GM12878 (cell line): Measurements from ENCODE around the gene NHEJ1. TPM values are rescaled to one million over a fixed set of nuclear protein-coding genes. Genes with fewer than 3 reads are reported as not detected.

ENCODE experiments used
- ATAC-seq: fragments of 200-7000 bp; cut with Tn5 transposase; 3 replicates; pipeline ENCODE4 v1.9.1; 2020; ENCODE audit warnings: mild to moderate bottlenecking, moderate library complexity
- BruUV-seq: library from RNA; stranded (reverse); fragments of 400-500 nt; replicated peaks from 2 replicates; lab custom pipeline; 2021; lab: Mats Ljungman, UMichigan
- CTCF ChIA-PET: fragments of 300-600 bp; sonication (Branson Sonifier 250); formaldehyde crosslinking; extraction: SDS; loops from one replicate; lab custom pipeline; 2021; ENCODE audit warnings: inconsistent platforms; lab: Yijun Ruan, JAX
- POLR2A ChIA-PET: fragments of 350-600 bp; formaldehyde crosslinking; extraction: SDS; loops from one replicate; lab custom pipeline; 2021; ENCODE audit warnings: inconsistent platforms; lab: Charles Lee
- RAD21 ChIA-PET: fragments of 300-600 bp; sonication (Branson Sonifier 250); formaldehyde crosslinking; loops from one replicate; lab custom pipeline; 2023; ENCODE audit warnings: antibody characterized with exemption; ENCODE audit not compliant: unreplicated experiment; lab: Charles Lee
- SMC1A ChIA-PET: fragments of 300-600 bp; sonication (Branson Sonifier 250); formaldehyde crosslinking; loops from one replicate; lab custom pipeline; 2023; ENCODE audit not compliant: unreplicated experiment, uncharacterized antibody; lab: Charles Lee
- DNase-seq: peaks from one replicate; pipeline ENCODE4 v3.0.0-alpha.2; 2011; ENCODE audit warnings: low read depth, low spot score
- FAIRE-seq: peaks from 3 replicates; lab custom pipeline; 2011; peaks lifted over from hg19 to GRCh38; lab: Jason Lieb, UNC
- H2AFZ ChIP-seq: 2 replicates; pipeline ENCODE4 v1.6.0; 2011; ENCODE audit warnings: low read depth, low read length, control low read depth; ENCODE audit not compliant: control insufficient read depth
- H3K27ac ChIP-seq: 2 replicates; pipeline ENCODE4 v1.5.1; 2011; ENCODE audit warnings: control low read depth; ENCODE audit not compliant: control insufficient read depth, insufficient read depth
- H3K27me3 ChIP-seq, 2 experiments: replicated peaks in 1 of 2; 2 replicates each; pipeline versions ENCODE4 v1.6.0 to v1.6.1; 2011; ENCODE audit warnings: low read length in 1 of 2; ENCODE audit not compliant: control insufficient read depth in 2 of 2, insufficient read depth in 2 of 2
- H3K36me3 ChIP-seq, 2 experiments: 2 replicates each; pipeline ENCODE4 v1.5.1; 2011; ENCODE audit warnings: low read length in 1 of 2; ENCODE audit not compliant: control insufficient read depth in 2 of 2, insufficient read depth in 2 of 2
- H3K4me1 ChIP-seq: 2 replicates; pipeline ENCODE4 v1.6.1; 2011; ENCODE audit warnings: mild to moderate bottlenecking, low read length, moderate library complexity, mixed read lengths; ENCODE audit not compliant: control insufficient read depth, insufficient read depth
- H3K4me2 ChIP-seq: 2 replicates; pipeline ENCODE4 v1.6.0; 2011; ENCODE audit warnings: control low read depth; ENCODE audit not compliant: control insufficient read depth, insufficient read depth
- H3K4me3 ChIP-seq: fragments of 200-600 bp; sonication (generic); 2 replicates; pipeline ENCODE4 v1.5.1; 2016
- H3K79me2 ChIP-seq: 2 replicates; pipeline ENCODE4 v1.6.0; 2011; ENCODE audit warnings: low read length; ENCODE audit not compliant: control insufficient read depth, insufficient read depth
- H3K9ac ChIP-seq: 2 replicates; pipeline ENCODE4 v1.8.0; 2011; ENCODE audit warnings: low read length, control low read depth, mixed read lengths; ENCODE audit not compliant: control insufficient read depth, insufficient read depth
- H3K9me3 ChIP-seq: replicated peaks from 3 replicates; pipeline ENCODE4 v1.5.1; 2011; ENCODE audit warnings: mild to moderate bottlenecking, low read length; ENCODE audit not compliant: control insufficient read depth, insufficient read depth
- H4K20me1 ChIP-seq: 2 replicates; pipeline ENCODE4 v1.6.0; 2011; ENCODE audit not compliant: control insufficient read depth, insufficient read depth
- ASH2L ChIP-seq: fragments of 300-600, 200-600 bp; sonication (generic); IDR thresholded peaks from 2 replicates; pipeline ENCODE4 v1.6.1; 2017; ENCODE audit warnings: low read depth, mild to moderate bottlenecking, borderline replicate concordance
- BHLHE40 ChIP-seq, 2 experiments: fragments of 450-650 bp in 1 of 2; IDR thresholded peaks; 2 replicates each; pipeline ENCODE4 v1.6.1; 2011 to 2017; ENCODE audit warnings: low read depth in 2 of 2, borderline replicate concordance in 1 of 2, improper control_type of control experiment in 1 of 2, low read length in 1 of 2, mild to moderate bottlenecking in 1 of 2
- FOXM1 ChIP-seq: IDR thresholded peaks from 2 replicates; pipeline ENCODE4 v1.6.1; 2012; ENCODE audit warnings: low read depth, mild to moderate bottlenecking, inconsistent platforms, low read length, moderate library complexity
- IKZF2 ChIP-seq, 2 experiments: fragments of 450-650 bp; IDR thresholded peaks; 2 replicates each; pipeline ENCODE4 v1.6.1; 2017; ENCODE audit warnings: mild to moderate bottlenecking in 2 of 2, moderate library complexity in 2 of 2
- JUND ChIP-seq: IDR thresholded peaks from 2 replicates; pipeline ENCODE4 v1.6.1; 2012; ENCODE audit warnings: low read depth, mild to moderate bottlenecking, low read length, improper control_type of control experiment, moderate library complexity
- KLF5 ChIP-seq: fragments of 450-650 bp; IDR thresholded peaks from 2 replicates; pipeline ENCODE4 v1.6.1; 2014; ENCODE audit warnings: mild to moderate bottlenecking; ENCODE audit not compliant: partially characterized antibody
- NR2F1 ChIP-seq: fragments of 450-650 bp; conservative IDR thresholded peaks from 2 replicates; pipeline ENCODE4 v1.6.1; 2017; ENCODE audit warnings: mild to moderate bottlenecking
- PML ChIP-seq: IDR thresholded peaks from 2 replicates; pipeline ENCODE4 v1.6.1; 2012; ENCODE audit warnings: low read length, inconsistent platforms
- RB1 ChIP-seq: fragments of 450-650 bp; formaldehyde crosslinking; IDR thresholded peaks from 2 replicates; pipeline ENCODE4 v1.6.1; 2017; ENCODE audit warnings: mild to moderate bottlenecking, borderline replicate concordance
- RUNX3 ChIP-seq: IDR thresholded peaks from 2 replicates; pipeline ENCODE4 v1.6.1; 2012; ENCODE audit warnings: low read length, inconsistent platforms
- WRNIP1 ChIP-seq: IDR thresholded peaks from 2 replicates; pipeline ENCODE4 v1.6.1; 2011; ENCODE audit warnings: low read depth, low read length, improper control_type of control experiment, borderline replicate concordance
- ZBED1 ChIP-seq: IDR thresholded peaks from 2 replicates; pipeline ENCODE4 v1.6.1; 2016; ENCODE audit warnings: borderline replicate concordance
- ZNF217 ChIP-seq: fragments of 450-650 bp; IDR thresholded peaks from 2 replicates; pipeline ENCODE4 v1.6.1; 2017; ENCODE audit warnings: antibody characterized with exemption, mild to moderate bottlenecking
- ZSCAN29 ChIP-seq: fragments of 450-650 bp; IDR thresholded peaks from 2 replicates; pipeline ENCODE4 v1.6.1; 2017; ENCODE audit warnings: mild to moderate bottlenecking, moderate library complexity
- ZZZ3 ChIP-seq: IDR thresholded peaks from 2 replicates; pipeline ENCODE4 v1.6.1; 2011; ENCODE audit warnings: low read depth; ENCODE audit not compliant: control insufficient read depth, insufficient read length
- WGBS: methylation state at CpG from one replicate; pipeline ENCODE4 v1.1.6; 2016; ENCODE audit warnings: low lambda C conversion rate; ENCODE audit not compliant: insufficient replicate concordance, insufficient coverage; ENCODE audit errors: missing lambda C conversion rate; 5-methylcytosine and 5-hydroxymethylcytosine counted together
- in situ Hi-C: fragments of 300-500 bp; cut with MboI; formaldehyde crosslinking; loops from 9 replicates; pipeline ENCODE4 v1.14.3; 2018; ENCODE audit warnings: mixed read lengths
- intact Hi-C: fragments of 100-400 bp; cut with micrococcal nuclease; formaldehyde crosslinking; loops from one replicate; pipeline ENCODE4 v1.14.2; 2022; ENCODE audit not compliant: unreplicated experiment
- polyA plus RNA-seq, 11 experiments: library from polyadenylated mRNA; depleted of rRNA in 4 of 11; unstranded in 6 of 11; stranded (reverse) in 5 of 11; fragments of >200 nt; fragmentation: Nextera tagmentation in 4 of 11; fragmentation: Illumina TruSeq in 1 of 11; extraction: Ambion mirVana in 4 of 11; extraction: Trizol in 1 of 11; gene quantifications; 1 replicate in 1 of 11; 2 replicates in 10 of 11; pipeline versions ENCODE4 v1.2.1 to v1.2.3, GENCODE V29; 2011 to 2016; ENCODE audit warnings: inconsistent platforms in 2 of 11, missing spikeins in 2 of 11, low read depth in 1 of 11
- total RNA-seq, 4 experiments: library from RNA; depleted of rRNA in 3 of 4; stranded (reverse); fragments of >200 nt in 3 of 4; fragmentation: Illumina TruSeq in 1 of 4; extraction: Trizol in 1 of 4; gene quantifications; 2 replicates each; pipeline versions ENCODE4 v1.2.1 to v1.2.3, GENCODE V29; 2013 to 2021
- TF ChIP-seq, protein P1 (sequence below): fragments of 450-650 bp; formaldehyde crosslinking; IDR thresholded peaks from 2 replicates; pipeline ENCODE4 v1.4.0; 2020; ENCODE audit warnings: mild to moderate bottlenecking, moderate library complexity
- TF ChIP-seq, protein P2 (sequence below): fragments of 450-650 bp; IDR thresholded peaks from 2 replicates; pipeline ENCODE4 v1.6.1; 2017; ENCODE audit warnings: low read depth, mild to moderate bottlenecking, moderate library complexity
- TF ChIP-seq, protein P3 (sequence below): fragments of 450-650 bp; IDR thresholded peaks from 2 replicates; pipeline ENCODE4 v1.6.1; 2016; ENCODE audit warnings: mild to moderate bottlenecking

Gene NHEJ1
- total and polyA plus RNA-seq, 10 of the 15 experiments (the other 5 are each of a cell fraction or from before 2014, with no cell fraction given) = 11.8 to 20.2 (median 17.0) TPM

DNA sequence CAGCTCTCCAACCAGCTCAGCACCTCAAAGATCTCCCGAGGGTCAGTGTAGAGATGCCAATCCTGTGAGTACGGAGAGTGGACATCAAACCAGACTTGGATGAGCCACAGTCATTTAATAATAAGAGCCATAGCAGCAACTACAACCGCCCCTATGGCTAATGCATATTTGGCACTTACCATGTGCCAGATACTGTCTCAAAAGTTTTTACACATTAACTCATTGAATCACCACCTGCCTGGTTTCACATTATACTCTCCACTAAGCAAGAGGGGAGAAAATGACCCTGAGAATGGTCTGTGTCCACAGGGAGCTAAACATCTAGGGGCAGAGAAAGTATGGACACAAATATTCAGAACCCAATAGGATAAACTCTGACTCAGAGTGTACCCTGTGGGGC, 13.5 kb upstream of the NHEJ1 start:
- H3K36me3 ChIP-seq = peaks cover 4 to 9% of the 10 kb centered on the region in 2 experiments
- intact Hi-C loops = no loop called here
- H3K27me3 ChIP-seq = no peaks in the 10 kb centered on the region
- no peak for DNase-seq
- POLR2A ChIA-PET = interaction anchor here (1.2 to 5.0 kb wide), 3 partner anchors 33 to 105 kb away, joined by 4 to 47 read pairs (median 34); partner anchors contain the start of genes ANKZF1, ATG9A, DNAJB2 and ZFAND2B
- no peak overlapping the region for H2AFZ ChIP-seq
- in situ Hi-C loops = loop anchor here (5.0 kb wide), 1 partner anchor 33 kb away; the partner anchor contains the start of gene ZFAND2B
- WGBS = 97% methylated on average over 3 of the region's 3 CpGs
- RAD21 ChIA-PET = interaction anchor here (1.0 to 1.4 kb wide), 2 partner anchors 32 to 35 kb away, joined by 3 to 4 read pairs; partner anchors contain the start of gene ZFAND2B
- no peaks in the 10 kb centered on the region for H3K9me3 ChIP-seq
- no peak overlapping the region for H3K4me2 ChIP-seq
- BruUV-seq = no TSS peak
- peaks cover 25% of the 10 kb centered on the region for H3K79me2 ChIP-seq
- H3K4me1 ChIP-seq = peaks cover 4% of the 10 kb centered on the region
- ATAC-seq = no peak
- TF ChIP-seq NR2F1 (no peak), BHLHE40 (IDR thresholded peaks at IDR 0.05; ENCODE audit: borderline replicate concordance in 1 of 2, low read depth in 2 of 2, low read length in 1 of 2) (no peak), RUNX3 (no peak), WRNIP1 (no peak), ZNF217 (no peak), KLF5 (no peak), FOXM1 (no peak), ZZZ3 (no peak), RB1 (no peak), ASH2L (no peak), ZSCAN29 (no peak), ZBED1 (no peak), IKZF2 (IDR thresholded peaks at IDR 0.05) (no peak), JUND (no peak), PML (no peak)
- TF ChIP-seq, protein P1, sequence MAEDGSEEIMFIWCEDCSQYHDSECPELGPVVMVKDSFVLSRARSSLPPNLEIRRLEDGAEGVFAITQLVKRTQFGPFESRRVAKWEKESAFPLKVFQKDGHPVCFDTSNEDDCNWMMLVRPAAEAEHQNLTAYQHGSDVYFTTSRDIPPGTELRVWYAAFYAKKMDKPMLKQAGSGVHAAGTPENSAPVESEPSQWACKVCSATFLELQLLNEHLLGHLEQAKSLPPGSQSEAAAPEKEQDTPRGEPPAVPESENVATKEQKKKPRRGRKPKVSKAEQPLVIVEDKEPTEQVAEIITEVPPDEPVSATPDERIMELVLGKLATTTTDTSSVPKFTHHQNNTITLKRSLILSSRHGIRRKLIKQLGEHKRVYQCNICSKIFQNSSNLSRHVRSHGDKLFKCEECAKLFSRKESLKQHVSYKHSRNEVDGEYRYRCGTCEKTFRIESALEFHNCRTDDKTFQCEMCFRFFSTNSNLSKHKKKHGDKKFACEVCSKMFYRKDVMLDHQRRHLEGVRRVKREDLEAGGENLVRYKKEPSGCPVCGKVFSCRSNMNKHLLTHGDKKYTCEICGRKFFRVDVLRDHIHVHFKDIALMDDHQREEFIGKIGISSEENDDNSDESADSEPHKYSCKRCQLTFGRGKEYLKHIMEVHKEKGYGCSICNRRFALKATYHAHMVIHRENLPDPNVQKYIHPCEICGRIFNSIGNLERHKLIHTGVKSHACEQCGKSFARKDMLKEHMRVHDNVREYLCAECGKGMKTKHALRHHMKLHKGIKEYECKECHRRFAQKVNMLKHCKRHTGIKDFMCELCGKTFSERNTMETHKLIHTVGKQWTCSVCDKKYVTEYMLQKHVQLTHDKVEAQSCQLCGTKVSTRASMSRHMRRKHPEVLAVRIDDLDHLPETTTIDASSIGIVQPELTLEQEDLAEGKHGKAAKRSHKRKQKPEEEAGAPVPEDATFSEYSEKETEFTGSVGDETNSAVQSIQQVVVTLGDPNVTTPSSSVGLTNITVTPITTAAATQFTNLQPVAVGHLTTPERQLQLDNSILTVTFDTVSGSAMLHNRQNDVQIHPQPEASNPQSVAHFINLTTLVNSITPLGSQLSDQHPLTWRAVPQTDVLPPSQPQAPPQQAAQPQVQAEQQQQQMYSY (CRISPR knock-in tag) = no peak
- TF ChIP-seq, protein P2, sequence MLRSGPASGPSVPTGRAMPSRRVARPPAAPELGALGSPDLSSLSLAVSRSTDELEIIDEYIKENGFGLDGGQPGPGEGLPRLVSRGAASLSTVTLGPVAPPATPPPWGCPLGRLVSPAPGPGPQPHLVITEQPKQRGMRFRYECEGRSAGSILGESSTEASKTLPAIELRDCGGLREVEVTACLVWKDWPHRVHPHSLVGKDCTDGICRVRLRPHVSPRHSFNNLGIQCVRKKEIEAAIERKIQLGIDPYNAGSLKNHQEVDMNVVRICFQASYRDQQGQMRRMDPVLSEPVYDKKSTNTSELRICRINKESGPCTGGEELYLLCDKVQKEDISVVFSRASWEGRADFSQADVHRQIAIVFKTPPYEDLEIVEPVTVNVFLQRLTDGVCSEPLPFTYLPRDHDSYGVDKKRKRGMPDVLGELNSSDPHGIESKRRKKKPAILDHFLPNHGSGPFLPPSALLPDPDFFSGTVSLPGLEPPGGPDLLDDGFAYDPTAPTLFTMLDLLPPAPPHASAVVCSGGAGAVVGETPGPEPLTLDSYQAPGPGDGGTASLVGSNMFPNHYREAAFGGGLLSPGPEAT = no peak
- TF ChIP-seq, protein P3, sequence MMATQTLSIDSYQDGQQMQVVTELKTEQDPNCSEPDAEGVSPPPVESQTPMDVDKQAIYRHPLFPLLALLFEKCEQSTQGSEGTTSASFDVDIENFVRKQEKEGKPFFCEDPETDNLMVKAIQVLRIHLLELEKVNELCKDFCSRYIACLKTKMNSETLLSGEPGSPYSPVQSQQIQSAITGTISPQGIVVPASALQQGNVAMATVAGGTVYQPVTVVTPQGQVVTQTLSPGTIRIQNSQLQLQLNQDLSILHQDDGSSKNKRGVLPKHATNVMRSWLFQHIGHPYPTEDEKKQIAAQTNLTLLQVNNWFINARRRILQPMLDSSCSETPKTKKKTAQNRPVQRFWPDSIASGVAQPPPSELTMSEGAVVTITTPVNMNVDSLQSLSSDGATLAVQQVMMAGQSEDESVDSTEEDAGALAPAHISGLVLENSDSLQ = no peak
- H3K27ac ChIP-seq = no peak overlapping the region
- no peak overlapping the region for H3K4me3 ChIP-seq
- CTCF ChIA-PET = interaction anchor here (1.0 to 5.6 kb wide), 12 partner anchors 10 to 124 kb away, joined by 3 to 52 read pairs (median 6); partner anchors contain the start of genes DNAJB2, TUBA4A and ZFAND2B
- no peak for FAIRE-seq
- H3K9ac ChIP-seq = no peak overlapping the region
- SMC1A ChIA-PET = interaction anchor here (0.7 to 1.6 kb wide), 4 partner anchors 17 to 121 kb away, joined by 3 to 6 read pairs (median 4); partner anchors contain the start of genes DNAJB2, GLB1L and STK16
- H4K20me1 ChIP-seq = no peaks in the 10 kb centered on the region
